Right forelimb (tissue), 1 donor: Measurements from ENCODE around the gene ABHD15.

Experiments
- DNase-seq: peaks from one replicate; pipeline ENCODE4 v3.0.0-alpha.2; 2018

Gene ABHD15

DNA sequence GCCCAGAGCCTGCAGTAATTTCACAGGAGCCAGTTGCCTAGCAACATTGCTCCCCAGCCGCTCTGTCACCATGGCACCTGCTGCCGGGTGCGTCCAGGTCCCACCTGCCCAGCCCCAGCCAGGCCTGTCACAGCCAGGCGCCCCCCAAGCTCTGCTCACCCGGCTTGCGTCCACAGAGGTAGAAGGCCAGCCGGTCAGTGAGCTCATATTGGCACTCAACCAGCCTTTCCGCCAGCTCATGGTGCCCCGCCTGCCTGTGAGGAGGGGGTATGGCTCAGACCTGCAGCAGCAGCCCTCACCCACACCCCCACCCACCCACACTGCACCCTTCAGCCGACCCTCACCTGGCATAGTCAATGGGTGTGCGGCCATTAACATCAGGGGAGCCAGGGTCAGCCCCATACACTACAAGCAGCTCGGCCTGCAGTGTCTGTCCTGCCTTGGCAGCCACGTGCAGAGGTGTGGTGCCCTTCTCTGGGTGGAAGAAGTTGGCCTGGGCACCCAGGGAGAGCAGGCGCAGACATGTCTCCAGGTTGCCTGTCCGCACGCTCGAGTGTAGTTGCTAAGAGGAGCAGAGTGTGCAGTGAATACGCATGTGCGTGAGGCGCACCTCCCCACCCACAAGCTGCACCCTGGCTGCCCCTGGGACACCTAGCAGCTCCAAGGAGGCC lies 14.9 kb upstream of the ABHD15 start:
- no peak for DNase-seq

DNA sequence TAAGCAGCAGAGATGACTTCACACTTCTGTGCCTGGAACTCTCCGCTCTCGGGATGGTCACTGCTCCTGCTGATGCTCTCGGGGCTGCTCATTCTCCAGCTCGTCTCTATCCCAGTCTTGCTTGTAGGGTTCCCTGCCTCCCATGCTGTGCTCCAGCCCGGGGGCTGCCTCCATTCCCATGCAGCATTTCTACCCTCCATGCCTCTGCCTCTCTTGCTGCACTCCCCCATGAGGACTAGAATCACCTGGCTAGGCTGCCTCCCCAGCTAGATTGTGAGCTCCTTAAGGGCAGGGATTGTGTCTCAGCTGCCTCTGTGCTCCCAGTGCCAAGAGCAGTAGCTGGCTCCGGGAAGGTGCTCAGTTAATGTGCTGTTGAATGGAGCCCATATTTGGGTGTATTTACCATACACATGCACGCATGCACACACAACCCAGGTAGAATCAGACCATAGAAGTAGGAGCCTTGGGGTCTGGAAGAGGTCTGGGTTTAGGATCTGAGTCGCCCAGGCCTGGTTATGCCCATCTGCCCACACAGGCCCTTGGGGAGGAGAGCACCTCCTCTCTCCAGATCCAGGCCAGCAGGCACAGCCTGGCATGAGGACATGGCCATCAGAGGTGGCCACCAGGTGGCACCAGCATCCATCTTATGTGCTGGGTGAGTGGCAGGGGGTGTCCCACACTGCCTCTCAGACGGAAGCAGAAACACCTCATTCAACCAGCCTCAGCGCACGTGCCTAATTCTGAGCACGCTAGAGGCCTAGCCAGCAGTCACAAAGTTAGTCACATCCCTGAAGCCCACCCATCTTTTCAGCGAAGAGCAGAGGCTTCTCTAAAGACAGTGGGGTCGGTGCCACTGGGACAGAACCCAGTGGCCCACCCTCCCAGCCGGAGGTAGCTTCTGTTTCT lies 13.3 kb upstream of the ABHD15 start:
- DNase-seq, result peak; percentile 87

DNA sequence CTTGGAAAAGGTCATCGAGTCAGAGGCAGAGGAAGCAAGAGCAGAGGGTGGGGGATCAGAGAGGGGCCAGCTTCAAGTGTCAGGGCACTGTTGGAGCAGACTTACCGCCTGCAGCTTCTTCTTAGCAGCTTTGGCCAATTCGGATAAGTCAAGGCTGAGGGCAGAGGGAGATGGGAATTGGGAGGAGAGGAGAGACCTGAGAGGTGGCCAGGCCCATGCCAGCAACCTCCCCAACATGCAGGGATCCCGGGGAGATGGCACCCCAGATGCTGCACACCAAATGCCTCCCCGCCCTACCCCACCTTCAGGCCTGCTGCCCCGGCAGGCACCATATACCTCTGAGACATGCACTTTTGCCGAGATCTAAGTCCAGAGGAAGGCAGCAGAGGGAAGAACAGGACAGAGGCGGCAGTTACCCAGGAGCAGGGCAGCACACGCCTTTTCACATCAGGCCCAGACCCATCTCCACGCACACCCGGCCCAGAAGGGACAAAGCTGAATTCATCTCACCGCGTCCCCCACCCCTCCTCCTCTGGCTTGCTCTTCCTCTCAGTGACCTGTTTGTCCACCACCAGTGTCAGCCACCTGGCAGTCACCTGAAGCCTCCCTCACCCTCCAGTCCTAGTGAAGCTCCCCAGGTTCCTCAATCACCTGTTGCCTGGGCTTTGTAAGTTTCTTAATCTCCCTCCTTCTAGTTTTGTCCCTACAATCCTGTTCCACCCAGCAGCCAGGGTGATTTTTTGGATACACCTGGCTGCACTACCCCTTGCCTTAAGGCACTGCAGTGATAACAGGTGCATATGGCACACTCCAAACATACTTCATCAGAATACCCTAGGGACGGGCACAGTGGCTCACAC lies 12.0 kb upstream of the ABHD15 start:
- DNase-seq, result no peak

DNA sequence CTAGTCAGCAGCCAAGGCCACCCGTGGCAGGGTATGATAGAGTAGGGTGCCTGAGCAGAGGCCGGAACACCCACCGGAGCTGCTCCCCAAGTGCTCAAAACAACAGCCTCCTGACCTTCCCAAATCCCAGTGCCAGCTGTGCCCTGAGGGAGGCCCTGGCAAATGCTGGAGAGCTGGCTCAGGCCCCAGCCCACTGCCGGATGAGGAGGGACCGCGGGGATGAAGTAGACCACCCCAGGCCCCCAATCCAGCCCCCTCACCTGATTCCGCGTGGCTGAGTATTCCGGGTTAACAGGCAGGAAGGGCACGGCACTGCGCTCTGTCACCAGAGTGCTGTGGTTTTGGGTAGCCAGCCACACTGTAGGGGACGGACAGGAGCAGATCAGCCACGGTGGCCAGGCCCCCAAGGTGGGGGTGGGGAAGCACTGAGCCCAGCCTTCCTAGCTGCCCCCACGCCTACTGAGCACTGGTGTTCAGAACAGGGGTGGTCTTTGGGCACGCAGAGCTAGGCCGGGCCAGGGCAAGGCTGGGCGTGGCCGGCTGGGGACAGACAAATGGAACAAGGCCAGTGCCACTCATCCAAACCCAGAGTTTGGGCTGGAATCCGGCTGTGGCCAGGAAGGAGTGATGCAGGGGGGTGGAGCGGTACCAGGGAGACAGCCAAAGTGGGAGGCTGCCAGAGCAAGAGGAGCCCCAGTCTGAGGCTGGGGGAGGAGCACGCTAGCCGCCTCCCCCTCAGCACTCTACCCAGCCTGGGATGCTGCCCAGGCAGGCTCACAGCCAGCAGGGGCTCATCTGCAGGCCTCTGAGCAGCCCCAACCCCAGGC lies 10.8 kb upstream of the ABHD15 start:
- DNase-seq, result peak; percentile 79

DNA sequence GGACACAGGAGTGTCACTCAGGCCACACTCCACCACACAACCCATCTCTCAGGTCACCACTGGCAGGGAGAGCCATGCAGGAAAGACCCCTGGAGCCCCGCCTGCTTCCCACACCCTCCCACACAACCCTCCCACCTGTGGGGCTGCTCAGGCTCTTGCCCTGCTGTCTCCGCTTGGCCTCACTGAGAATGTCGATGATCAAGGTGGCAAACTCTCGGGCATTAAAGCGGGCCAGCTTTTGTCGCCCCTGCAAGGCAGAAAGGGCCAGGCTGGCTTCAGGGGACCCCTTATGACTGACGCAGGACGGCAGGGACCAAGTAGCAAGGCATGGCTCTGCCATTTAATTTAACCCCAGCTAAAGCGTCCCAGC lies 10.1 kb upstream of the ABHD15 start:
- DNase-seq, result no peak

DNA sequence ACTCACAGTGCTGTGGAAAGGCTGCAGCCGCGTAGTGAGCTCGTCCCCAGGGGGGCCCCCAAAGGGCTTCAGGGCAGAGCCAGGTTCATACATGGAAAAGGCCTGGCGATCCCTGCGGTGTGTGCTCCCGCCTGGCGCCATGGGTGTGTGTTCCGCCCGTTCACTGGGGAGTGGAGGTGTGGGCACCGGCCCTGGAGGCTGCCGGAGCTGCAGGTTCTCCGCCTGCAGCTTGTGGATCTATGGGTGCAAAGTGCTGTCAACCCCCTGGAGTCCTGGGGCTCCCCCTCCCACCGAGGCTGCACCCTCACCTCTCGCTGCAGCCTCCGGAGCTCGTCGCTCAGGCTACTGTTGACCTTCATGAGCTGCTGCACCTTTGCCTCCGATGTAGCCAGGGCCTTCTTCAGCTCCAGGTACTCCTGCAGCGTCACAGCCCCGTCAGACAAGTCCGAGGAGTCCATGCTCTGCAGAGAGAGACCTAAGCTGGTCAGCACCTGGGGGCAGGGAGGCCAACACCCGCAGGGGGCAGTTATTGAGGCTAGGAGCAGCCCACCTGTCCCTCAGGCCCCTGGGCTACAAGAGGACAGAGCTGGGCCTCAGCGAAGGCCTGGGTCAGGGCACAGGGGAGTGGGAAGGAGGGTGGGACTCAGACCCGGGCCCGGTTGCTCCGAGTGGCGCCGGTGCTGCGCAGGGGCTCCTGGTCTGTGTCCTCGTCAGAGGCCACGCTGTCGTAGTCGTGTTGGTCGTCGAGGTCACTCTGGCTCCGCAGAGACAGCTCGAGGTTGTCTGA lies 9.6 kb upstream of the ABHD15 start:
- no peak for DNase-seq

DNA sequence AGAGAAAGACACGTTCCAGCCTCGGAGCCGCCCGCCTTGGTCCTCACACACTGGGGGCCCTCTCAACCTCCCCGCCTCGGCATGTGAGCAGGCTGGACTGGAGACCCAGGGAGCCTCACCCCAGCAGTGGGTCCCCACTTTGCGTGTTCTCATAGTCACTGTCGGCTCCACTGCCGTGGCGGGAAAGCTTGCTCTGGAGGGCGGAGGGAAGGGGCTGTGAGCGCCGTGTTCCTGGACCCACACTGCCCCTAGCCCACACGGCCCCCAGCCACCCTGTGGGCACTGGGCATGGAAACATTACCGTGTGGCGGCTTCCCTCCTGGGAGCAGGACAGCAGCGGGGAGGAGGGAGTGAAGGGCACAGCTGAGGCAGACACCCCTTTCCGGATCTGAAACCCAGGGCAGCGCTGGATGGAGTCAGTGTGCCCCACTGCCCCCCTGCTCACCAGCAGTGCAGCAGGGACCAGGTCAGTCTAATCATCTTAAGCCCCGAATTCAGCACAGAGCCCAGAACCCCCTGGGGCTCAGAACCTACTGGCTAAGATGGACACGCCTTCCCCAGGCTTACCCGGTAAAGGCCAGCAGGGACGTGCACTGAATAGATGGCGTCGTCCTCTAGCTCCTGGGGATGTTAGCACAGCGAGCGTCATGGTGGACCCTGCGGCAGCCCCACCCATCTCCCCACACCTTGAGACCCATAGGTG lies 8.8 kb upstream of the ABHD15 start:
- no peak for DNase-seq

DNA sequence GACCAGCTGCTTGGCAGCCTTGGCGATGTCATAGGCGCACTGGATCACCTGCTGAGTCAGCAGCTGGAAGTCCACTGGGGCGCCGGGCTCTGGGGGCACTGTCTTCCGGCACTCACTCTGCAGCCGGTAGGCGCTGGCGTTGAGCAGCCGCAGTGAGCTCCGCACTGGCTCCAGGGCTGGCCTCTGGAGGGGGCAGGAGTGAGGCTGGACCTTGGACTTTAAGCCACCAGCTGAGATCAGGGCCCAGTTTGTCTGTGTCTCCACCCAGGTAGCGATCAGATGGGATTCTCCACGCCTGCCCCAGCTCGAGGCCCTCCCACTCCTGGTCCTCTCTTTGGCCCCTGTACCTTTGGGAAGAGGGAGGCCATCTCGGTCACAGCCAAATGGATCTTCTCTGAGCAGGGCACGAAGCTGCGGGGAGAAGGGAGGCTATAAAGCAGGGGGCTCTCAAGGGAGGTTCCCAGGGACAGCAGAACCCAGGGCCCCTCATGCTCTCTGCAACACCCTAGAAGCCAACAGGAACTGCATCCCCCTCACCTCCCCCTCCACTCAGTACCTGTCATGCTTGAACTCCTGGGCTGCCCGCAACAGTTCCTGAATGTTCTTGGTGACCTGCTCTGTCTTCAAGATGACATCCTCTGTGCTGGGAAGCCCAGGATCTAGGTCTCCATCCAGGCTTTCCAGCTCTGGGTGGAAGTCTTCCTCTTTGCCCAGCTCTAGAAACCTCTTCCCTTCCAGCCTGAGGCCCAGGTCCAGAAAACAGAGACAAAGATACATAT lies 8.1 kb upstream of the ABHD15 start:
- DNase-seq, result no peak

DNA sequence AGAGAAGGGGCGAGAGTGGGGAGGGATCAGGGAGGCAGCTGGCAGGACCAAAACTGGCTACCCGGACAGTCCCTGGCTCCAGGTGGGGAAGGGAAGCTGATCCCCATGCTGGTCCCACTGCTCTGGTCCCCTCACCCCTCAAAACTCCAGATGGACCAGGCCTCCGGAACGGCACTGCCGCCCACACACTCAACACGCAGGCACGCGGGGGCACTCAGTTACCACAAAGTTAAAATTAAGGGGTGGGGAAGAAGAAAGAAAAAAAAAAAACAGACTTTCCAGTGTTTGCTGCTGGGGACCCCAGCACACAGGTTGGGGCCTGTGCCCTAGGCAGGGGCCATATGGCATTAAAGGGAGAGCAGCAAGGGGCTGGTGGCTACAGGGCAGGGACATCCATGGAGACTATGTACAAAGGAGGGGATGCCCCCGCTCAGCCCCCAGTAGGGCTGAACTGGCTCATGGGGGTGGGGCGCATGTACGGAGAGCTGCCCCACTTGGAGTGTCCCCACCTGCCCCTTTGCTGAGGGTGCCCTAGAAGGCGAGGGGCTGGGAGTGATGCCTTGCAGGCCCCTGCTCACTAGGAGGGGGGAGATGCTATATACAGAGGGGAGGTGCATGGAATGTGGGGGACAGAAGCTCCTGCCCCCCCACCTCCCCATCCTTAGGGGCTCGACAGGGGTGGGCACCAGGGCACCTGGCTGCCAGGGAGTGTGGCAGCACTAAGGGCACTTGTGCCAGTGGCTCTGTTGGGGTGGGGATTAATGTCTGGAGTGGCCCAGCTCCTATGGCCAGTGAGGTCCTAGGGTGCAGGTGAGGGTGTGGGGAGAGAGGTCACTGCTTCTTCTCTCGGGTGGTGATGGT lies 7.3 kb upstream of the ABHD15 start:
- no peak for DNase-seq

DNA sequence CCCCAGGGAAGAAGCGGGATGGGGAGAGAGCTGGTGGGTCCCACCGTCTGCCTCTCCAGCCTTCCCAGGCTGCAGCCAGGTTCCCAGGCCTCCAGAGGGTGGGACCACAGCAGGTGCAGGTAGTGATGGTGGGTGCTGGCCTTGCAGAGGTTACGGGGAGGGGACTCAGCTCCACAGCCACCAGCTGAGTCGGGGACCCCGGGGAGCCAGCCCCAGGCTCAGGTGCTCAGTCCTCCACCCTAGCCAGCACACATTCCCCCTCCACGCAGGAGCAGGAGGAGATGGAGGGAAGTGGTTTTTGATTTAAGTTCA lies 6.7 kb upstream of the ABHD15 start:
- peak; percentile 48 for DNase-seq

DNA sequence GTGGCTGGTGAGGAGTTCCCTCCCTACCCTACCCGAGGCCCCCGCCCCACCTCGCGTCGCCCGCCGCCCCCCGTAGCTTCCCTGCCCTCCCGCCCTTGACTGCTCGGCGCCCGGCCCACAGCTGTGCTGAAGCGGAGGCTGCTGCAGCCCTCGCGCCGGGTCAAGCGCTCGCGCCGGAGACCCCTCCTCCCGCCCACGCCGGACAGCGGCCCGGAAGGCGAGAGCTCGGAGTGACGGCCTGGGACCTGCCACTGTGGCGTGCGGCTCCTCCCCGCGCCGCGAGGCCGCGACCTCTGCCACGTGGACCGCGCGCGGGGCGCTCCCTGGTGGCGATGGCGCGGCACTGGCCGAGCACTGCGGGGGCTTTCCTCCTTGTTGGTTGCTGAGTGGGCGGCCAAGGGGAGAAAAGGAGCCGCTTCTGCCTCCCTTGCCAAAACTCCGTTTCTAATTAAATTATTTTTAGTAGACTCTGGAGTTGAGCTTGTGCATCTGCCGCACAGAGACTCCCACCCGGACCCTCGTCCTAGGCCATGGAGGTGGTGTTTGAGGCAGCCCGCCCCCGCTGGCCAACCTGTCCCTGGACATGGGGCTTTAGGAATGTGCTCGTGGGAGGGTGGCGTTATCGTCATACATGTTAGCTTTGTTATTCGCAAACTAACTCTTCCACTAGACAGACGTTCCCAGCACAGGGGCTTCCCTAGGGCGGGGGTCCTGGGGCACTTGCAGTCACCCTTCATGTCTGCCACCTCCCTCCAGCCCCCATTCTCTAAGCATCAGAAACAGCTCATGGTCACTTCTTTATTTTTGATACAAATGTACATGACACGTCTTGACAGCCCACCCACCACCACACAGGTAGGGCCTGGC lies 6.1 kb upstream of the ABHD15 start:
- peak; percentile 83 for DNase-seq

DNA sequence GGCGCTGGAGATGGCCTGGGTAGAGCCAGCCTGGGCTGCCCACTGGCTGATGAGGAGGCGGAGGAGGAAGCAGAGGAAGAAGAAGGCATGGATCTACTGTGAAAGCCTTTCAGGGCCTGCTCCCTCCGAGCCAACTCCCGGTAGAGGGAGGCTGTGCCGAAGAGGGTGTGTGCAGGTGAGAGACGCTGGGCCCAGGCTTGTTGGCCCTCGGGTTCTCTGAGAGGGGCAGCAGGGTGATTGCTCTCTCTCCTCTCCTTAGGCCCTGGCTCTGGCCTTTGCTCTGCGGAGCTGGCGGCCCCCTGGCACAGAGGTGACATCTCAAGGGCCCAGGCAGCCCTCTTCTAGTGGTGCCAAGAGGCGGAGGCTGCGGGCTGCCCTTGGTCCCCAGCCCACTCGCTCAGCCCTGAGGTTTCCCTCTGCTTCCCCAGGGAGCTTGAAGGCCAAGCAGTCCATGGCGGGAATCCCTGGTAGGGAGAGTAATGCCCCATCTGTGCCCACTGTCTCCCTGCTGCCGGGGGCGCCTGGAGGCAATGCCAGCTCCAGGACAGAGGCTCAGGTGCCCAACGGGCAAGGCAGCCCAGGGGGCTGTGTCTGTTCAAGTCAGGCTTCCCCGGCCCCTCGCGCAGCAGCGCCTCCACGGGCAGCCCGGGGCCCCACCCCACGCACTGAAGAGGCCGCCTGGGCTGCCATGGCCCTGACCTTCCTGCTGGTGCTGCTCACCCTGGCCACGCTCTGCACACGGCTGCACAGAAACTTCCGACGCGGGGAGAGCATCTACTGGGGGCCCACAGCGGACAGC lies 5.2 kb upstream of the ABHD15 start:
- no peak for DNase-seq

DNA sequence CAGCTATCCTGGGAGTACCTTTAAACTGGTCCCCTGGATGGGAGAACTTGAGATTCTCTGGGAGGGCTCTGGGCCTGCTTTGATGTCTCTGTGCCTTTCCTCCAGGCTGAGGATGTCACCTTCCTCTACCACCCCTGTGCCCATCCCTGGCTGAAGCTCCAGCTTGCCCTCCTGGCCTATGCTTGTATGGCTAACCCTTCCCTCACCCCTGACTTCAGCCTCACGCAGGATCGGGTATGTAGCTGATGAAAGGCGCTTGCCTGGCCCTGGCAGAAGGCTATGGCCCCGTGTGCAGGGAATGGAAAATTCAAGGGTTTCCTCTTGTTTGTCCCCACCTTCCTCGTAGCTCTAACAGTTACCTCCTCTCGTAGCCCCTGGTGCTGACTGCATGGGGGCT lies 4.6 kb upstream of the ABHD15 start:
- no peak for DNase-seq

DNA sequence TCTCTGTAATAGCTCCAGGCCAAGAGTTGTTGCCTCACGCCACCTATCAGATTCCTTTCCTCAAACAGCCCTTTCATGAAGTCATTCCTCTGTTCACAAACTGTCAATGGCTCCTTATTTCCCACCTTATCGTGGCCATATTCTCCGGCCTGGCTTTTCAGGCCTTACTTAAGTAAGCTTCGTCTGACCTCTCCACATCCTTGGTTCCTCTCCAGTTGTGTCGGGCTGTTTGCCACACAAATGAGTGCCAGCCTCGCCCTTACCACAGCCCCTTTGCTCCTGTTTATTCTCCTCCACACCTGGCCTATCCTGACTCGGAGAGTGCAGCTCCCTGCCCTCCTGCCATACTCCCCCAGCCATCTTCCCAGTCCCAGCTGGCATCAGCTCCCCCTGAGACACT lies 3.7 kb upstream of the ABHD15 start:
- DNase-seq, result no peak

DNA sequence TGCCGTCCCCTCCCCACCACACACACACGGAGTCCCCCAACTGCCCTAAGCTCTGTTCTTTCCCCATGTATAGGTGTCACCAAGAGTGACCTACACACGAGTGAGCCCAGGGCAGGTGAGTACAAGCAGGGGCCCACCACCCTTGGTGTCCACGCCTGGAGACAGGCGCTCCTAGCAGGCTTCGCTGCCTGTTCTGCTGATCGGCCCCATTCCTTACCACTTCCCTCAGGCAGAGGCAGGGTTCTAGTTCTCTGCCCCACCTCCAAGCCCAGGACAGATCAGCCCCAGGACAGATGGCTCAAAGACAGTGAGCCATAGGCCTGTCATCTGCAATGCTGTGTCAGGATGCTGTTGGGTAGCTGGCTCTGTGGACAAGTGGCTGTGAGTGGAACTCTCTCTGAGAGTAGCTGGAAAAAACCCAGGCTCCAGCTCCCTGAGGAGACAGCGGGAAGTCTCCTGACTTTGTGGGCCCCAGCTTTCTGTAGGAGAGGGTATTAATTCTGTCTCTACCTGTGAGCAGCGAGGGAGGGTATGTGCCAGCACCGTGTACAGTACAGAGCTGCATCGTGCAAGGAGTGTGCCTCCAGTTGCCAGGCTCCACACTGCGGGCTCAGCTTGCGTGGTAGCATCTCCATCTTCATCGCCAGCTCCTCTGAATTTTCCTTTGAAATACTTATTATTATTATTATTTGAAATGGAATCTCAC lies 2.6 kb upstream of the ABHD15 start:
- no peak for DNase-seq

DNA sequence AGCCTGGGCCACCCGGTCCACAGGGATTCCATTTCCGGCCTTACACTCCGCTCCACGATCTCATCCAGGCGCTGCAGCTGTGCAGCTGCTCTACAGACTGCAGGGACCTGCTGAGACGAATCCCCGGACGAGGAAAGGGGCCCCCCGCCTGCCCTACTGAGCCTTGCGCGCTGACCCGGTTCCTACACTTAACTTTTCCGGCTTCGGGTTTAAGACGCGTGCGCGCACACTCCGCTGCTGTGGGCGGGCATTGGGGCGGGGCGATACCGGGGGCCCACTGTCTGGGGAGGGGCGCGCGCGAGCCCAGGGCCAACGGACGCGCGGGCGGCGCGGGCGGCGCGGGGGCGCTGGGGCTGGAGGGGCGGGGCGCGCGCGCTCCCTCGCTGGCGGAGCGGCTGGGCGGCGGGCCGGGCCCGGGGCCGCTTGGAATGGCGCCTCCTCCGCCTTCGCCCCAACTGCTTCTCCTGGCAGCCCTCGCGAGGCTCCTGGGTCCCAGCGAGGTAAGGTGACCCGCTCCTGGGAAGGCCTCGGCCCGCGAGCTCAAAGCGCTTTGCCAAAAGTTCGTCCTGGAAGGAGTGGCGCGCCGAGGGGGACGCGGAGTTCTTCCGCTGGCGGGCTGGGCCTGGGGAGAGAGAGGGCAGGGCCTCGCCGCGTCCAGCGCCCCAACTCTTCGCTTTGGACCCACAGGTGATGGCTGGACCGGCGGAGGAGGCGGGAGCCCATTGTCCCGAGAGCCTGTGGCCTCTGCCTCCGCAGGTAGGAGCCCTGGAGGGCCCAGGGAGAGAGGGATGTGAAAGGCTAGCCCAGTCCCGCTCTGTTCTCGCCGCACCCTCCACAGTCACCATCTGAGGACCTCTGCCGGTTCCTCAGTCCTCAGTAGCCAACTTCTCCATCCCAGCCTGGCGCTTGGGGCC lies 1.8 kb upstream of the ABHD15 start, which contains the start of gene TP53I13:
Gene TP53I13 (plus strand): TSS at position 371 of the 914 bp plus-strand sequence. CDS start 58 bp downstream, at position 429.
- peak; percentile 93 for DNase-seq
